ENCODE measurements around the gene TTC7B. TPM values are rescaled to one million over a fixed set of nuclear protein-coding genes. Genes with fewer than 3 reads are reported as not detected.

TTC7B gene
- total and polyA plus RNA-seq, 2 donors (not counting 3 experiments of a cell fraction or from before 2014, with no cell fraction given) = 46.8 to 76.5 TPM

DNA sequence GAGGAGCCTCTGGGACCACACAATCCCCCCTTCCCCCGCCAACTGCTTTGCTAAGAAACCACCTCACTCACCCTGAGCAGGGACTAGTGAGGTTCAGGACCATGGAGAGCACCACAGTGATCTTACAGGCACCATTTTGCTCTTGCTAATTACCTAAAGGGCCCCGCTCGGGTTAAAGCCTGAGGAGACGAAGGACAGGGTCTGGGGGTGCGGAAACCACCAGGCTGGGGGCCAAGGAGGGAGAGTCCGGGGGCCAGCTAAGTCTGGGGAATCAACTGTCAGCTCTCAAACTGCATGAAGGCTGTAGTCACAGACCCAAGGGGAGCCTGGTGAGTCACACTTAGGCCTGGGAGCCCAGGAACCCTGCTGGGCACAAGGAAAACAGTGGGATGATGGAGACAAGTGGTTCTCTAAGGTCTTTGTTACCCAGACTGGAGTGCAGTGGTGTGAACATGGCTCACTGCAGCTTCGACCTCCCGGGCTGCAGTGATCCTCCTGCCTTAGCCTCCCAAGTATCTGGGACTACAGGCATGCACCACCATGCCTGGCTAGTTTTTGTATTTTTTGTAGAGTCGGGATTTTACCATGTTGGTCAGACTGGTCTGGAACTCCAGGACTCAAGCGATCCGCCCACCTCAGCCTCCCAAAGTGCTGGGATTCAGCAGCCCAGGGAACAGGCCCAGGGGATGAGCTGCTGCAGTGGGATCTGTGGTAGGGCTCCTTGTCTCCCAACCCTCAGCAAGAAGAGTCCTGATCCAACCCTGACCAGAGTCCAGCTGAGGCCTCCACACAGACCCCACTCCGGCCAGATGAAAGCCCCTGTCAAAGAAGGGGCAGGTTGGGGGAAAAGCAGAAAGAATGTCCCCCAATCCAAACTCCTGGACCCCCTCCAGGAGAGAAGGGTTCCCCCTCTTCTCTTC is 320.6 kb downstream of the TTC7B start:
- no peak overlapping the region for H3K9ac ChIP-seq (replicated peaks; ENCODE audit: extremely low read depth, insufficient read depth, low read length)
- dilution Hi-C loops (cut with MboI; ENCODE audit: extremely low pct_ligation_motif_present, low sequenced_read_pairs) (no loop called here), intact Hi-C loops (cut with micrococcal nuclease) (no loop called here)
- CTCF ChIA-PET = interaction anchor here (1.4 kb wide), 1 partner anchor 96 kb away, joined by 7 read pairs; no protein-coding TSS in a partner anchor
- no peaks in the 10 kb centered on the region for H4K20me1 ChIP-seq (replicated peaks; ENCODE audit: control insufficient read depth, extremely low read depth, insufficient read depth, low read length)
- FAIRE-seq (no peak), DNase-seq (ENCODE audit: low read depth, low spot score) (peak; percentile 52)
- H3K9me3 ChIP-seq (replicated peaks; ENCODE audit: control insufficient read depth, insufficient read depth, low read length) = no peaks in the 10 kb centered on the region
- H3K4me3 ChIP-seq (replicated peaks in 1 of 3; ENCODE audit: insufficient read depth in 1 of 3, low read depth in 1 of 3, low read length in 3 of 3) = no peak overlapping the region
- no peak overlapping the region for H3K27ac ChIP-seq (ENCODE audit: insufficient read depth, low read depth, low read length)
- no peaks in the 10 kb centered on the region for H3K4me1 ChIP-seq (ENCODE audit: control insufficient read depth, extremely low read depth, insufficient read depth, low read length)
- no peaks in the 10 kb centered on the region for H3K36me3 ChIP-seq (ENCODE audit: control insufficient read depth in 2 of 2, extremely low read depth in 1 of 2, insufficient read depth in 2 of 2, low read length in 2 of 2)
- no peaks in the 10 kb centered on the region for H3K9me1 ChIP-seq (replicated peaks; ENCODE audit: control insufficient read depth, extremely low read depth, insufficient read depth, low read length)
- no peak overlapping the region for H3K4me2 ChIP-seq (ENCODE audit: insufficient read depth, low read length)
- no peaks in the 10 kb centered on the region for H3K27me3 ChIP-seq (ENCODE audit: control insufficient read depth in 2 of 2, insufficient read depth in 2 of 2, low read length in 2 of 2)
- no peaks in the 10 kb centered on the region for H3K79me2 ChIP-seq (ENCODE audit: control insufficient read depth, insufficient read depth, low read length)
- TF ChIP-seq POLR2AphosphoS5 (IDR thresholded peaks at IDR 0.05; ENCODE audit: insufficient read depth, low read depth, low read length) = no peak
- no peak for TF ChIP-seq GATA2 (IDR thresholded peaks at IDR 0.05; ENCODE audit: insufficient read depth, insufficient read length, low read depth, low read length)
- TF ChIP-seq MYC (IDR thresholded peaks at IDR 0.05; ENCODE audit: low read depth, low read length) = no peak
- no peak for TF ChIP-seq EZH2 (IDR thresholded peaks at IDR 0.05; ENCODE audit: borderline replicate concordance, low read depth, low read length, severe bottlenecking)
- TF ChIP-seq, protein P1, sequence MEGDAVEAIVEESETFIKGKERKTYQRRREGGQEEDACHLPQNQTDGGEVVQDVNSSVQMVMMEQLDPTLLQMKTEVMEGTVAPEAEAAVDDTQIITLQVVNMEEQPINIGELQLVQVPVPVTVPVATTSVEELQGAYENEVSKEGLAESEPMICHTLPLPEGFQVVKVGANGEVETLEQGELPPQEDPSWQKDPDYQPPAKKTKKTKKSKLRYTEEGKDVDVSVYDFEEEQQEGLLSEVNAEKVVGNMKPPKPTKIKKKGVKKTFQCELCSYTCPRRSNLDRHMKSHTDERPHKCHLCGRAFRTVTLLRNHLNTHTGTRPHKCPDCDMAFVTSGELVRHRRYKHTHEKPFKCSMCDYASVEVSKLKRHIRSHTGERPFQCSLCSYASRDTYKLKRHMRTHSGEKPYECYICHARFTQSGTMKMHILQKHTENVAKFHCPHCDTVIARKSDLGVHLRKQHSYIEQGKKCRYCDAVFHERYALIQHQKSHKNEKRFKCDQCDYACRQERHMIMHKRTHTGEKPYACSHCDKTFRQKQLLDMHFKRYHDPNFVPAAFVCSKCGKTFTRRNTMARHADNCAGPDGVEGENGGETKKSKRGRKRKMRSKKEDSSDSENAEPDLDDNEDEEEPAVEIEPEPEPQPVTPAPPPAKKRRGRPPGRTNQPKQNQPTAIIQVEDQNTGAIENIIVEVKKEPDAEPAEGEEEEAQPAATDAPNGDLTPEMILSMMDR (IDR thresholded peaks at IDR 0.05; ENCODE audit: extremely low read depth in 1 of 2, insufficient read depth in 1 of 2, low read depth in 1 of 2, low read length in 2 of 2) = no peak
- no peak for TF ChIP-seq FOS (IDR thresholded peaks at IDR 0.05; ENCODE audit: borderline replicate concordance, insufficient read depth, low read length)
- TF ChIP-seq POLR2A (IDR thresholded peaks at IDR 0.05; ENCODE audit: low read depth, low read length) = no peak
- TF ChIP-seq MAX (IDR thresholded peaks at IDR 0.05; ENCODE audit: insufficient read depth, insufficient read length) = no peak
- no peak for TF ChIP-seq JUN (IDR thresholded peaks at IDR 0.05; ENCODE audit: borderline replicate concordance, insufficient read depth, insufficient read length, low read depth)
- H2AFZ ChIP-seq (ENCODE audit: low read depth, low read length) = no peak overlapping the region
- POLR2A ChIA-PET = no interaction called here
- BruUV-seq (replicated peaks) = no TSS peak

Data from endothelial cell of umbilical vein (primary cell).